Hindlimb muscle (tissue), 1 donor: ENCODE results near the gene ATP5F1C. TPM values are rescaled to one million over a fixed set of nuclear protein-coding genes. Genes with fewer than 3 reads are reported as not detected.
A peak's percentile ranks its signal among the peaks of the same experiment; 100 is the strongest.
"Not testable (repeated sequence)": the region's sequence is repeated elsewhere in the genome, so short reads cannot be mapped to it uniquely, and the experiment has no call there.

Experiments used
- DNase-seq: peaks from one replicate; pipeline ENCODE4 v3.0.0-alpha.2; 2013
- polyA plus RNA-seq: library from polyadenylated mRNA; unstranded; fragments of 120-200 nt; gene quantifications from one replicate; pipeline ENCODE4 v1.2.1, GENCODE V29; 2013; ENCODE audit not compliant: insufficient read length

The ATP5F1C gene
- polyA plus RNA-seq, 1 donor: 196 TPM

- no peak for DNase-seq
Observed at GRCh38 chr10:7794251-7795026, 6.5 kb downstream of the ATP5F1C start.

GRCh38 chr10:7795605-7796004 lies 7.6 kb downstream of the ATP5F1C start:
- no peak for DNase-seq

- DNase-seq: no peak
Observed at GRCh38 chr10:7797582-7797981, 9.6 kb downstream of the ATP5F1C start.

GRCh38 chr10:7802606-7803005 lies 14.6 kb downstream of the ATP5F1C start:
- no peak for DNase-seq

GRCh38 chr10:7804216-7804615 lies 16.2 kb downstream of the ATP5F1C start:
- DNase-seq: no peak

- DNase-seq: no peak
Observed at GRCh38 chr10:7804741-7805140, 16.8 kb downstream of the ATP5F1C start.

- DNase-seq: no peak
Observed at GRCh38 chr10:7808686-7809267, 20.8 kb downstream of the ATP5F1C start.

- no peak for DNase-seq
Observed at GRCh38 chr10:7810443-7810842, 22.5 kb downstream of the ATP5F1C start.

- DNase-seq: no peak
Observed at GRCh38 chr10:7811000-7811399, 23.0 kb downstream of the ATP5F1C start.

- not testable (repeated sequence) for DNase-seq
Observed at GRCh38 chr10:7811743-7812142, 23.8 kb downstream of the ATP5F1C start.

- DNase-seq: no peak
Observed at GRCh38 chr10:7813481-7813880, 25.5 kb downstream of the ATP5F1C start.

GRCh38 chr10:7817576-7817975 lies 29.6 kb downstream of the ATP5F1C start:
- no peak for DNase-seq

GRCh38 chr10:7817984-7818294 lies 30.0 kb downstream of the ATP5F1C start:
- no peak for DNase-seq

GRCh38 chr10:7818295-7819120 lies 30.5 kb downstream of the ATP5F1C start, which contains the start of gene TAF3:
TAF3 (plus strand) TSS chr10:7818505; CDS start chr10:7818710, 205 bp downstream.
- peak; percentile 94 for DNase-seq

- DNase-seq: peak; percentile 32
Observed at GRCh38 chr10:7819121-7819460, 31.1 kb downstream of the ATP5F1C start.

- DNase-seq: no peak
Observed at GRCh38 chr10:7824251-7824650, 36.3 kb downstream of the ATP5F1C start.

GRCh38 chr10:7826971-7827370 lies 39.0 kb downstream of the ATP5F1C start:
- DNase-seq: no peak

GRCh38 chr10:7829289-7829834 lies 41.4 kb downstream of the ATP5F1C start:
- no peak for DNase-seq

GRCh38 chr10:7832060-7832459 lies 44.1 kb downstream of the ATP5F1C start:
- no peak for DNase-seq

GRCh38 chr10:7833210-7833609 lies 45.2 kb downstream of the ATP5F1C start:
- DNase-seq: no peak

- DNase-seq: no peak
Observed at GRCh38 chr10:7834262-7834661, 46.3 kb downstream of the ATP5F1C start.

GRCh38 chr10:7836571-7836970 lies 48.6 kb downstream of the ATP5F1C start:
- DNase-seq: no peak

- no peak for DNase-seq
Observed at GRCh38 chr10:7846591-7846990, 58.6 kb downstream of the ATP5F1C start.
